Activated CD8-positive, alpha-beta T cell treated with anti-CD3 and anti-CD28 coated beads, Interleukin-2, amount 10 ng/mL, durations not matched to agents 7 days and 5 days (primary cell): ENCODE data around the gene PDS5A. TPM values are rescaled to one million over a fixed set of nuclear protein-coding genes. Genes with fewer than 3 reads are reported as not detected.
"Not testable (repeated sequence)": the region's sequence is repeated elsewhere in the genome, so short reads cannot be mapped to it uniquely, and the experiment has no call there.

ENCODE experiments used
- ATAC-seq: fragments of 150-1000 bp; cut with Tn5 transposase; one replicate; pipeline ENCODE4 v1.10.0; 2021; ENCODE audit warnings: moderate library complexity
- CTCF ChIA-PET: fragments of 350-600 bp; sonication (Branson Sonifier 250); formaldehyde crosslinking; loops from one replicate; lab custom pipeline; 2021; ENCODE audit warnings: antibody characterized with exemption; lab: Charles Lee
- POLR2A ChIA-PET: fragments of 350-600 bp; sonication (Branson Sonifier 250); formaldehyde crosslinking; loops from one replicate; lab custom pipeline; 2021; ENCODE audit warnings: antibody characterized with exemption; lab: Charles Lee
- DNase-seq: peaks from one replicate; pipeline ENCODE4 v3.0.0-alpha.2; 2020
- H3K27ac Mint-ChIP-seq: one replicate; pipeline ENCODE4 v1.8.0; 2021; ENCODE audit warnings: mild to moderate bottlenecking, mixed read lengths
- H3K27me3 Mint-ChIP-seq: one replicate; pipeline ENCODE4 v1.8.0; 2021; ENCODE audit warnings: low read depth, mixed read lengths
- H3K36me3 Mint-ChIP-seq: one replicate; pipeline ENCODE4 v1.8.0; 2021; ENCODE audit warnings: low read depth, mixed read lengths
- H3K4me1 Mint-ChIP-seq: one replicate; pipeline ENCODE4 v1.8.0; 2021; ENCODE audit warnings: low read depth, mixed read lengths
- H3K4me3 Mint-ChIP-seq: one replicate; pipeline ENCODE4 v1.8.0; 2021; ENCODE audit warnings: mild to moderate bottlenecking, mixed read lengths
- H3K9me3 Mint-ChIP-seq: one replicate; pipeline ENCODE4 v1.8.0; 2022; ENCODE audit warnings: mixed read lengths; ENCODE audit not compliant: insufficient read depth
- total RNA-seq, 2 experiments: library from RNA; stranded (reverse); gene quantifications; one replicate each; pipeline ENCODE4 v1.2.3, GENCODE V29; 2021

Gene PDS5A
- total RNA-seq, 2 experiments from 2014 or later, result 120 to 126 TPM

DNA sequence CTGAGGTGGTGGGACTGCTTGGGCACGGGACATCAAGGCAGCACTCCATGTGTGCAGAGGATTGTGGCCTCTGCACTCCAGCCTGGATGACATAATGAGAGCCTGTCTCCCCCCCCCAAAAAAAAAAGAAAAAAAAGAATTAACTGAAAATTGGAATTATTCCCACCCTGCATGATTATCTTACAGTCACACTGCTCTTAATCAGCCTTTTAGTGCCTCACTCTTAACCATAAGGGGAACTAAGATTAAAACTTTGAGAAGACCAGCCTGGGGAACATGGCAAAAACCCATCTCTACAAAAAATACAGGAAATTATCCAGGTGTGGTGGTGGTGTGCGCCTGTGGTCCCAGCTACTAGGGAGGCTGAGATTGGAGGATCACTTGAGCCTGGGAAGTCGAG lies 185.2 kb downstream of the PDS5A start:
- Mint-ChIP-seq H3K4me3 (no peak overlapping the region), H3K9me3 (no peaks in the 10 kb centered on the region), H3K27ac (no peak overlapping the region), H3K27me3 (no peaks in the 10 kb centered on the region), H3K4me1 (no peaks in the 10 kb centered on the region), H3K36me3 (no peaks in the 10 kb centered on the region)
- ChIA-PET POLR2A (no interaction called here), CTCF (no interaction called here)
- DNase-seq (no peak), ATAC-seq (no peak)

DNA sequence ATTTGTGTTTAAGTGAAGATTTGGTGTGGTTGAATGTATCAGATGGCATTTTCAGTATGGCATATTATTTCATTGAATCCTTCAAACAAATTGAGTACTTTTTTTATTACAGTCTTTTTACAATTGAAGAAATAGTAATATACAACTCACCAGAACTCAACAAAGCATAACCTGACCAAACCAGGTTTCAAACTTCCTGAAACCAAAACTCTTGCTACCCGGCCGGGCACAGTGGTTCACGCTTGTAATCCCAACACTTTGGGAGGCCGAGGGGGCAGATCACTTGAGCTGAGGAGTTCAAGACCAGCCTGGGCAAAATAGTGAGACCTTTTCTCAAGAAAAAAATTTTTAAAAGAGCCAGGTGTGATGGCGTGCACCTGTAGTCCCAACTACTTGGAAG lies 185.6 kb downstream of the PDS5A start:
- Mint-ChIP-seq H3K4me3 (no peak overlapping the region), H3K36me3 (no peaks in the 10 kb centered on the region), H3K27me3 (no peaks in the 10 kb centered on the region), H3K4me1 (no peaks in the 10 kb centered on the region), H3K27ac (no peak overlapping the region), H3K9me3 (no peaks in the 10 kb centered on the region)
- ATAC-seq (no peak), DNase-seq (no peak)
- CTCF ChIA-PET, result no interaction called here
- POLR2A ChIA-PET, result no interaction called here

DNA sequence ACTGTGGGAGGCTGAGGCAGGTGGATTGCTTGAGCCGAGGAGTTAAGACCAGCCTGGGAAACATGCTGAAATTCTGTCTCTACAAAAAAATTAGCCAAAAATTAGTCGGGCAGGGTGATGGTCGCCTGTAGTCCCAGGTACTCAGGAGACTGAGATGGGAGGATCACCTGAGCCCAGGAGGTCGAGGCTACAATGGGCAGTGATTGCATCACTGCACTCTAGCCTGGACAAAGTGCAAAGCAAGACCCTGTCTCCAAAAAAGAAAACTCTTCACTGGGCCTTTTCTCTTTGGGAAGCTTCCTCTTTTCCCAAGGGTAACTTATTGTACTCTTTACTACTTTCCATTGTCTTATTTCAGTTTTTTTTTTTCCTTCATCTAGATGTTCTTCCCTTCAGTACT lies 190.9 kb downstream of the PDS5A start:
- H3K4me1 Mint-ChIP-seq, result no peaks in the 10 kb centered on the region
- DNase-seq, result no peak
- H3K4me3 Mint-ChIP-seq, result no peak overlapping the region
- H3K9me3 Mint-ChIP-seq, result no peaks in the 10 kb centered on the region
- POLR2A ChIA-PET, result no interaction called here
- CTCF ChIA-PET, result no interaction called here
- peaks cover 3% of the 10 kb centered on the region for H3K36me3 Mint-ChIP-seq
- H3K27ac Mint-ChIP-seq, result no peak overlapping the region
- ATAC-seq, result no peak
- H3K27me3 Mint-ChIP-seq, result no peaks in the 10 kb centered on the region

DNA sequence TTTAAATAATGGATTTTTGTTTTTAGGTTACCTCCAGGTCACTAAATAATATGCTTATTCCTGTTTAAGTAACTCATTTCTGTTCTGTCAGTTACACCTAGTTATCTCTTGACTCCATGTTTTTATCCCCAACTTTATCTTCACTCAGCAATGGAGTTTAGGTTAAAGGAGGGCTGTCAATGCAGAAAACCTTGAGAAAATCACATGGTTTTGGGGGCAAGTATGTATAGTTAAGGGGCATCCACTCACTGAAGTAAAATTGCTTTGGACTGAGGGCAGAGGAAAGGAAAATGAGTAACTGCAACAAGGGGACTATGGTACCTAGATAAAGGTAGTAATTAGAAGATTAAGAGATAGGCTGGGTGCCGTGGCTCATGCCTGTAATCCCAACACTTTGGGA lies 192.6 kb downstream of the PDS5A start:
- no peak for DNase-seq
- no peaks in the 10 kb centered on the region for H3K9me3 Mint-ChIP-seq
- ChIA-PET CTCF (no interaction called here), POLR2A (no interaction called here)
- no peak for ATAC-seq
- H3K27ac Mint-ChIP-seq, result no peak overlapping the region
- H3K36me3 Mint-ChIP-seq, result peaks cover 5% of the 10 kb centered on the region
- H3K27me3 Mint-ChIP-seq, result no peaks in the 10 kb centered on the region
- no peak overlapping the region for H3K4me3 Mint-ChIP-seq
- no peaks in the 10 kb centered on the region for H3K4me1 Mint-ChIP-seq

DNA sequence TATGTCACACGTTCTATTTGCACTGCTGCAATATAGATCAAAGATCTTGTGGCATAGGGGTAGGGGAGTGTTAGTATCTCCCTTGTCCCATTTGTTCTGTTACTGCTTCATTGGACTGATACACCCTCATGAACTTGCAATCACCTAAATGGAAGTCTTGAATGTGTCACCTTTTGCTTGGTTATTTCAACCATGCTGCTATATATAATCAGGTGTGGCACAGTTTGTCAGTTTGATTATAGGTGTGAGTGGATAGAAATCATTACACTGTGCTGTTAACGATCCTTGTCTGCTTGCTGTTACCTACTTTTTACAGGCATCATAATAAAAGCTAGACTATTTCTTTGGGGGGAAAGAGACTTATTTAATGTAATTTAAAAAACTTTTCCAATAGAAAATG lies 195.7 kb downstream of the PDS5A start:
- CTCF ChIA-PET, H3K9me3 Mint-ChIP-seq, DNase-seq, H3K27me3 Mint-ChIP-seq, H3K4me1 Mint-ChIP-seq, H3K4me3 Mint-ChIP-seq, ATAC-seq, POLR2A ChIA-PET, H3K27ac Mint-ChIP-seq: not testable (repeated sequence)
- H3K36me3 Mint-ChIP-seq, result peaks cover 21% of the 10 kb centered on the region

Other genes with a start within 250 kb of the PDS5A start
- 10 to 100 TPM; 25.1 to 29.0 TPM for gene N4BP2, start 78.9 kb upstream of the PDS5A start, total RNA-seq
- 100 to 1,000 TPM; 147 to 159 TPM for gene RHOH, start 219.1 kb upstream of the PDS5A start, total RNA-seq